HepG2 (cell line): Measurements from ENCODE around the gene SLC6A5. TPM values are rescaled to one million over a fixed set of nuclear protein-coding genes. Genes with fewer than 3 reads are reported as not detected.

Experiments
- ATAC-seq: fragments of 200-7000 bp; cut with Tn5 transposase; 3 replicates; pipeline ENCODE4 v1.9.1; 2020; ENCODE audit warnings: mild to moderate bottlenecking, moderate library complexity
- BruUV-seq: library from RNA; stranded (reverse); fragments of 400-500 nt; replicated peaks from 2 replicates; lab custom pipeline; 2021; lab: Mats Ljungman, UMichigan
- CTCF ChIA-PET: fragments of 300-600 bp; formaldehyde crosslinking; extraction: SDS; loops from one replicate; lab custom pipeline; 2021; ENCODE audit warnings: low total read pairs, inconsistent platforms, low intra/inter-chr PET ratio; lab: Yijun Ruan, JAX
- POLR2A ChIA-PET: fragments of 350-600 bp; sonication (Branson Sonifier 250); formaldehyde crosslinking; loops from one replicate; lab custom pipeline; 2020; ENCODE audit warnings: antibody characterized with exemption, inconsistent platforms; lab: Yijun Ruan, JAX
- DNase-seq: peaks from one replicate; pipeline ENCODE4 v3.0.0-alpha.2; 2015; ENCODE audit warnings: low spot score
- FAIRE-seq: peaks from 3 replicates; lab custom pipeline; 2011; peaks lifted over from hg19 to GRCh38; lab: Jason Lieb, UNC
- H2AFZ ChIP-seq: one replicate; pipeline ENCODE4 v1.6.1; 2011; ENCODE audit warnings: low read length, inconsistent platforms
- H3K27ac ChIP-seq: fragments of 300-600 bp; 3 replicates; pipeline ENCODE4 v1.8.0; 2011; ENCODE audit warnings: mixed run types, mild to moderate bottlenecking, mixed read lengths, low read length, inconsistent platforms; ENCODE audit not compliant: insufficient read depth; ENCODE audit errors: extremely low read length
- H3K27me3 ChIP-seq, 2 experiments: fragments of 200-600 bp in 1 of 2; 2 replicates in 1 of 2; 3 replicates in 1 of 2; pipeline versions ENCODE4 v1.6.0 to v1.8.0; 2011; ENCODE audit warnings: low read length in 2 of 2, mild to moderate bottlenecking in 2 of 2, moderate library complexity in 2 of 2, inconsistent platforms in 1 of 2; ENCODE audit not compliant: insufficient read depth in 2 of 2, control insufficient read depth in 1 of 2
- H3K36me3 ChIP-seq, 2 experiments: fragments of 200-600 bp in 1 of 2; replicated peaks in 1 of 2; 2 replicates in 1 of 2; 3 replicates in 1 of 2; pipeline versions ENCODE4 v1.5.1 to v1.8.0; 2011; ENCODE audit warnings: low read length in 2 of 2, inconsistent platforms in 1 of 2; ENCODE audit not compliant: insufficient read depth in 2 of 2, control insufficient read depth in 1 of 2
- H3K4me1 ChIP-seq: 2 replicates; pipeline ENCODE4 v1.5.1; 2012; ENCODE audit warnings: low read length, inconsistent platforms; ENCODE audit not compliant: insufficient read depth
- H3K4me2 ChIP-seq: 2 replicates; pipeline ENCODE4 v1.6.0; 2011; ENCODE audit warnings: low read depth, low read length, inconsistent platforms
- H3K4me3 ChIP-seq, 3 experiments: fragments of 200-600 bp in 1 of 3; sonication (generic), shearing (Covaris generic) in 1 of 3; replicated peaks in 1 of 3; 2 replicates each; pipeline ENCODE4 v1.5.1; 2011 to 2016; ENCODE audit warnings: low read length in 3 of 3, inconsistent platforms in 2 of 3, low read depth in 2 of 3, mild to moderate bottlenecking in 2 of 3, control low read depth in 1 of 3, mixed read lengths in 1 of 3; ENCODE audit not compliant: insufficient read depth in 1 of 3
- H3K79me2 ChIP-seq: one replicate; pipeline ENCODE4 v1.6.1; 2011; ENCODE audit warnings: low read length, inconsistent platforms; ENCODE audit not compliant: insufficient read depth
- H3K9ac ChIP-seq: 2 replicates; pipeline ENCODE4 v1.6.0; 2011; ENCODE audit warnings: mild to moderate bottlenecking, low read depth, low read length, inconsistent platforms; ENCODE audit not compliant: insufficient read depth
- H3K9me3 ChIP-seq: 2 replicates; pipeline ENCODE4 v1.5.1; 2012; ENCODE audit warnings: mild to moderate bottlenecking, low read length
- H4K20me1 ChIP-seq: 2 replicates; pipeline ENCODE4 v1.6.0; 2011; ENCODE audit warnings: inconsistent platforms, mild to moderate bottlenecking, low read length, moderate library complexity; ENCODE audit not compliant: insufficient read depth
- AKAP8 ChIP-seq: sonication (generic); formaldehyde crosslinking; IDR thresholded peaks from 2 replicates; pipeline ENCODE4 v1.5.1; 2020; ENCODE audit warnings: mild to moderate bottlenecking, missing genetic modification reagents
- CREB3 ChIP-seq: sonication (generic); formaldehyde crosslinking; IDR thresholded peaks from 2 replicates; pipeline ENCODE4 v1.5.0; 2020; ENCODE audit warnings: missing genetic modification reagents
- CREM ChIP-seq, 2 experiments: sonication (generic) in 1 of 2; formaldehyde crosslinking in 1 of 2; IDR thresholded peaks; 2 replicates each; pipeline versions ENCODE4 v1.4.0 to v1.6.1; 2016 to 2020; ENCODE audit warnings: antibody characterized with exemption in 1 of 2, mild to moderate bottlenecking in 1 of 2, missing genetic modification reagents in 1 of 2
- ERF ChIP-seq: IDR thresholded peaks from 2 replicates; pipeline ENCODE4 v1.6.1; 2018; ENCODE audit warnings: missing biosample characterization, missing genetic modification reagents
- HNRNPH1 ChIP-seq: fragments of 200-400 bp; formaldehyde crosslinking; optimal IDR thresholded peaks from 2 replicates; pipeline ENCODE3; 2017; ENCODE audit warnings: mild to moderate bottlenecking, low read depth, low read length
- MBNL3 ChIP-seq: fragments of 250-450 bp; sonication (Bioruptor Pico); conservative IDR thresholded peaks from 2 replicates; pipeline ENCODE4 v1.8.0; 2022; ENCODE audit warnings: mild to moderate bottlenecking, inconsistent platforms
- PHF20 ChIP-seq: sonication (generic); formaldehyde crosslinking; IDR thresholded peaks from 2 replicates; pipeline ENCODE4 v1.5.0; 2020; ENCODE audit warnings: mild to moderate bottlenecking, missing genetic modification reagents
- SP140L ChIP-seq: sonication (generic); formaldehyde crosslinking; IDR thresholded peaks from 2 replicates; pipeline ENCODE4 v1.4.0; 2020; ENCODE audit warnings: missing genetic modification reagents, borderline replicate concordance
- TFAP4 ChIP-seq: sonication (generic); IDR thresholded peaks from 2 replicates; pipeline ENCODE4 v1.6.1; 2016; ENCODE audit warnings: low read depth, borderline replicate concordance
- TOE1 ChIP-seq: sonication (generic); formaldehyde crosslinking; IDR thresholded peaks from 2 replicates; pipeline ENCODE4 v1.4.0; 2020; ENCODE audit warnings: mild to moderate bottlenecking, missing genetic modification reagents
- XBP1 ChIP-seq: sonication (generic); formaldehyde crosslinking; IDR thresholded peaks from 2 replicates; pipeline ENCODE4 v1.5.0; 2020; ENCODE audit warnings: missing genetic modification reagents
- ZBTB25 ChIP-seq: IDR thresholded peaks from 2 replicates; pipeline ENCODE4 v1.6.1; 2018; ENCODE audit warnings: missing genetic modification reagents
- ZFX ChIP-seq: sonication (generic); formaldehyde crosslinking; IDR thresholded peaks from 2 replicates; pipeline ENCODE4 v1.4.0; 2020; ENCODE audit warnings: mild to moderate bottlenecking, low read depth, missing genetic modification reagents, moderate library complexity
- ZFYVE20 ChIP-seq: sonication (generic); formaldehyde crosslinking; IDR thresholded peaks from 2 replicates; pipeline ENCODE4 v1.8.0; 2023; ENCODE audit warnings: low read depth, mild to moderate bottlenecking, moderate library complexity, missing genetic modification reagents, borderline replicate concordance
- ZNF292 ChIP-seq: sonication (generic); formaldehyde crosslinking; IDR thresholded peaks from 2 replicates; pipeline ENCODE4 v1.8.1; 2022; ENCODE audit warnings: mild to moderate bottlenecking, low read depth, missing genetic modification reagents, borderline replicate concordance
- ZNF547 ChIP-seq: sonication (generic); formaldehyde crosslinking; IDR thresholded peaks from 2 replicates; pipeline ENCODE4 v1.5.1; 2020; ENCODE audit warnings: mild to moderate bottlenecking, missing genetic modification reagents
- ZNF562 ChIP-seq: sonication (generic); formaldehyde crosslinking; IDR thresholded peaks from 2 replicates; pipeline ENCODE4 v1.8.0; 2022; ENCODE audit warnings: missing genetic modification reagents, borderline replicate concordance
- ZNF605 ChIP-seq: sonication (generic); formaldehyde crosslinking; IDR thresholded peaks from 2 replicates; pipeline ENCODE4 v1.8.0; 2022; ENCODE audit warnings: mild to moderate bottlenecking, missing genetic modification reagents
- ZNF607 ChIP-seq: sonication (generic); formaldehyde crosslinking; IDR thresholded peaks from 2 replicates; pipeline ENCODE4 v1.5.1; 2020; ENCODE audit warnings: missing genetic modification reagents, mild to moderate bottlenecking, borderline replicate concordance
- ZNF720 ChIP-seq: sonication (generic); formaldehyde crosslinking; IDR thresholded peaks from 2 replicates; pipeline ENCODE4 v1.4.0; 2020; ENCODE audit warnings: missing genetic modification reagents
- ZNF83 ChIP-seq: sonication (generic); formaldehyde crosslinking; IDR thresholded peaks from 2 replicates; pipeline ENCODE4 v1.4.0; 2020; ENCODE audit warnings: missing genetic modification reagents, mild to moderate bottlenecking, borderline replicate concordance
- WGBS: methylation state at CpG from one replicate; pipeline ENCODE4 v1.1.6; 2017; ENCODE audit warnings: low lambda C conversion rate; 5-methylcytosine and 5-hydroxymethylcytosine counted together
- in situ Hi-C: cut with HindIII; loops from 2 replicates; pipeline ENCODE4 v1.10.0; 2017; ENCODE audit warnings: low pct_unique_long_range_greater_than_20kb; ENCODE audit not compliant: extremely low pct_ligation_motif_present
- intact Hi-C: fragments of 100-400 bp; cut with micrococcal nuclease; formaldehyde crosslinking; loops from one replicate; pipeline ENCODE4 v1.10.0; 2022; ENCODE audit not compliant: unreplicated experiment
- polyA plus RNA-seq, 8 experiments: library from polyadenylated mRNA; depleted of rRNA in 3 of 8; stranded (reverse) in 7 of 8; unstranded in 1 of 8; fragments of >200 nt; fragmentation: Illumina TruSeq in 4 of 8; extraction: Trizol in 4 of 8; gene quantifications; 2 replicates each; pipeline versions ENCODE4 v1.2.1 to v1.2.3, GENCODE V29; 2011 to 2016; ENCODE audit warnings: low read depth in 4 of 8, missing spikeins in 1 of 8, mixed read lengths in 1 of 8; ENCODE audit not compliant: insufficient read depth in 1 of 8
- total RNA-seq, 5 experiments: library from RNA; depleted of rRNA; stranded (reverse); fragments of >200 nt; fragmentation: Illumina TruSeq; extraction: Trizol; gene quantifications; 2 replicates each; pipeline ENCODE4 v1.2.3, GENCODE V29; 2016; ENCODE audit warnings: low read depth in 1 of 5

The SLC6A5 gene
- total and polyA plus RNA-seq, 2 of the 13 experiments (the other 11 are each of a cell fraction or from before 2014, with no cell fraction given): not detected

GRCh38 chr11:20617346-20618005 lies 18.1 kb downstream of the SLC6A5 start (continued):
- TF ChIP-seq TFAP4 (no peak), TOE1 (CRISPR knock-in tag) (no peak), ZNF83 (no peak), AKAP8 (no peak)

- ChIA-PET CTCF (no interaction called here), POLR2A (no interaction called here)
- no peaks in the 10 kb centered on the region for H4K20me1 ChIP-seq
- H3K9ac ChIP-seq: no peak overlapping the region
- no TSS peak for BruUV-seq
- FAIRE-seq (no peak), DNase-seq (no peak), ATAC-seq (no peak)
- no peaks in the 10 kb centered on the region for H3K9me3 ChIP-seq
- no peaks in the 10 kb centered on the region for H3K79me2 ChIP-seq
- H3K27ac ChIP-seq: no peak overlapping the region
- no peak overlapping the region for H3K4me3 ChIP-seq
- 0% methylated on average over 1 of the region's 1 CpG for WGBS
- in situ Hi-C loops (loop anchor here (25.0 kb wide), 1 partner anchor 481 kb away; no protein-coding TSS in a partner anchor), intact Hi-C loops (no loop called here)
- peaks cover 1 to 9% of the 10 kb centered on the region in 2 experiments; a peak in 2 of 5 replicates for H3K27me3 ChIP-seq
- H2AFZ ChIP-seq: no peak overlapping the region
- H3K4me2 ChIP-seq: no peak overlapping the region
- no peaks in the 10 kb centered on the region for H3K4me1 ChIP-seq
- no peaks in the 10 kb centered on the region for H3K36me3 ChIP-seq
- TF ChIP-seq XBP1 (CRISPR knock-in tag): no peak
- TF ChIP-seq CREB3: no peak
- TF ChIP-seq MBNL3 (CRISPR knock-in tag): no peak
- no peak for TF ChIP-seq ZNF547 (CRISPR knock-in tag)
- TF ChIP-seq ZNF292 (CRISPR knock-in tag): no peak
- TF ChIP-seq ZFX (CRISPR knock-in tag): no peak
- no peak for TF ChIP-seq ZFYVE20 (CRISPR knock-in tag)
- no peak for TF ChIP-seq ERF
- TF ChIP-seq ZNF605 (CRISPR knock-in tag): no peak
- TF ChIP-seq ZBTB25 (CRISPR knock-in tag): no peak
- TF ChIP-seq HNRNPH1: no peak
- no peak for TF ChIP-seq SP140L (CRISPR knock-in tag)
- no peak for TF ChIP-seq ZNF720 (CRISPR knock-in tag)
- TF ChIP-seq ZNF607 (CRISPR knock-in tag): no peak
- TF ChIP-seq ZNF562: no peak
- TF ChIP-seq CREM (IDR thresholded peaks at IDR 0.05): no peak
- no peak for TF ChIP-seq CREM (CRISPR knock-in tag; IDR thresholded peaks at IDR 0.05)
- no peak for TF ChIP-seq PHF20
These were observed 18.7 kb downstream of the SLC6A5 start for GRCh38 chr11:20618083-20618482.
